Measurements from ENCODE around the gene UBXN1.

DNA sequence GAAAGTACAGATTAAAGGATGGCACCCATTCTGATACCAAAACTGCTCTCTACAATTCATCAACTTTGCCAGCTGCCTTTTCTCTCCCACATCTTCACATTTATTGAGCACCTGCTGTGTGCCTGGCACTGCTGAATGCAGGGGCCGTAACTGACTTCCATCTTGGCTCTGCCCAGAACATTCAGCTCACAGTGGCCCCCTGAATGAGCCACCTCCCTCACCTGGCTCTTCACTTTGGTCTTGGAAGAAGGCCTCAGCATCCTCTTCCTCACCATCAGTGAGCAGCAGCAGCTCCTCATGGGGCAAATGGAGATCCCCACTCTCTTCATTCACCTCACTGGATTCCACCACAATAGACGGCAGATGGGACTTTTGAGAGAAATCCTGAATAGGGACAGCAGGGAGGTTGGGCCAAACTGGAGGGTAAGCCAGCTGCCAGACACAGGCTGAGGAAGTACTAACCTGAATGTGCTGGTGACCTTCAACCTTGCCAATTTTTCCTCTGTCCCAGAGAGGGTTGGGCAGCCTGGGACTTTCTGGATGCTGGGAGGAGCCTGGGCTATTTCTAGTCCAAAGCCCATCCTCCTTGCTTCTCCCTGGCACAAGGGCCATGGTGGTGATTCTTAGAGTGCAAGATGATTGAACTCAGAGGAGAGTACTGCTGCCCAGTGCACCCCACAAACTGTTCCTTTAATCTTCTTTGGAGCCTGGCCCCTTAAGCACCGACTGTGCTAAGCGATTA lies 9.3 kb downstream of the UBXN1 start:
- TF ChIP-seq REST (IDR thresholded peaks at IDR 0.05) (no peak), HDAC2 (IDR thresholded peaks at IDR 0.05) (no peak), RAD21 (conservative IDR thresholded peaks at IDR 0.05 in 1 of 2, IDR thresholded peaks at IDR 0.05 in 1 of 2) (no peak), NR3C1 (IDR thresholded peaks at IDR 0.05) (no peak), USF2 (IDR thresholded peaks at IDR 0.05) (no peak), POLR2AphosphoS2 (conservative IDR thresholded peaks at IDR 0.05; ENCODE audit: low read length) (no peak), BHLHE40 (IDR thresholded peaks at IDR 0.05; ENCODE audit: low read depth, low read length) (no peak), EP300 (IDR thresholded peaks at IDR 0.05) (no peak), SREBF2 (IDR thresholded peaks at IDR 0.05) (no peak), MAZ (IDR thresholded peaks at IDR 0.05; ENCODE audit: borderline replicate concordance, low read depth, low read length) (no peak)
- TF ChIP-seq, protein P1, sequence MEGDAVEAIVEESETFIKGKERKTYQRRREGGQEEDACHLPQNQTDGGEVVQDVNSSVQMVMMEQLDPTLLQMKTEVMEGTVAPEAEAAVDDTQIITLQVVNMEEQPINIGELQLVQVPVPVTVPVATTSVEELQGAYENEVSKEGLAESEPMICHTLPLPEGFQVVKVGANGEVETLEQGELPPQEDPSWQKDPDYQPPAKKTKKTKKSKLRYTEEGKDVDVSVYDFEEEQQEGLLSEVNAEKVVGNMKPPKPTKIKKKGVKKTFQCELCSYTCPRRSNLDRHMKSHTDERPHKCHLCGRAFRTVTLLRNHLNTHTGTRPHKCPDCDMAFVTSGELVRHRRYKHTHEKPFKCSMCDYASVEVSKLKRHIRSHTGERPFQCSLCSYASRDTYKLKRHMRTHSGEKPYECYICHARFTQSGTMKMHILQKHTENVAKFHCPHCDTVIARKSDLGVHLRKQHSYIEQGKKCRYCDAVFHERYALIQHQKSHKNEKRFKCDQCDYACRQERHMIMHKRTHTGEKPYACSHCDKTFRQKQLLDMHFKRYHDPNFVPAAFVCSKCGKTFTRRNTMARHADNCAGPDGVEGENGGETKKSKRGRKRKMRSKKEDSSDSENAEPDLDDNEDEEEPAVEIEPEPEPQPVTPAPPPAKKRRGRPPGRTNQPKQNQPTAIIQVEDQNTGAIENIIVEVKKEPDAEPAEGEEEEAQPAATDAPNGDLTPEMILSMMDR (IDR thresholded peaks at IDR 0.05) = no peak
- TF ChIP-seq, protein P2, sequence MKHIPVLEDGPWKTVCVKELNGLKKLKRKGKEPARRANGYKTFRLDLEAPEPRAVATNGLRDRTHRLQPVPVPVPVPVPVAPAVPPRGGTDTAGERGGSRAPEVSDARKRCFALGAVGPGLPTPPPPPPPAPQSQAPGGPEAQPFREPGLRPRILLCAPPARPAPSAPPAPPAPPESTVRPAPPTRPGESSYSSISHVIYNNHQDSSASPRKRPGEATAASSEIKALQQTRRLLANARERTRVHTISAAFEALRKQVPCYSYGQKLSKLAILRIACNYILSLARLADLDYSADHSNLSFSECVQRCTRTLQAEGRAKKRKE (CRISPR knock-in tag; IDR thresholded peaks at IDR 0.05; ENCODE audit: low read depth) = no peak

Measured in A549 (cell line).